Measurements from ENCODE around the gene ABHD11. TPM values are rescaled to one million over a fixed set of nuclear protein-coding genes. Genes with fewer than 3 reads are reported as not detected.
A peak's percentile ranks its signal among the peaks of the same experiment; 100 is the strongest.

ABHD11 gene
- total RNA-seq, 2 donors from 2014 or later, result 7.0 to 7.1 TPM

GRCh38 chr7:73704640-73705550 is 33.7 kb downstream of the ABHD11 start:
- DNase-seq (ENCODE audit: low spot score), result no peak

GRCh38 chr7:73703757-73704639 is 34.6 kb downstream of the ABHD11 start:
- intact Hi-C loops (cut with DNase I), result no loop called here
- DNase-seq (ENCODE audit: low spot score), result peak; percentile 88

More at GRCh38 chr7:73704640-73705550, 33.7 kb downstream of the ABHD11 start:
- intact Hi-C loops (cut with DNase I), result no loop called here

- intact Hi-C loops (cut with DNase I), result no loop called here
- DNase-seq (ENCODE audit: low spot score), result no peak
Measured at GRCh38 chr7:73703225-73703624, 35.4 kb downstream of the ABHD11 start.

GRCh38 chr7:73702665-73703064 is 35.9 kb downstream of the ABHD11 start:
- intact Hi-C loops (cut with DNase I), result no loop called here
- DNase-seq (ENCODE audit: low spot score), result no peak

GRCh38 chr7:73702226-73702625 is 36.4 kb downstream of the ABHD11 start:
- DNase-seq (ENCODE audit: low spot score), result no peak
- intact Hi-C loops (cut with DNase I), result no loop called here

GRCh38 chr7:73701357-73701995 is 37.1 kb downstream of the ABHD11 start:
- DNase-seq (ENCODE audit: low spot score), result no peak
- intact Hi-C loops (cut with DNase I), result no loop called here

GRCh38 chr7:73700581-73701134 is 37.9 kb downstream of the ABHD11 start:
- no peak for DNase-seq (ENCODE audit: low spot score)
- intact Hi-C loops (cut with DNase I), result no loop called here

- intact Hi-C loops (cut with DNase I), result no loop called here
- no peak for DNase-seq (ENCODE audit: low spot score)
Measured at GRCh38 chr7:73700069-73700423, 38.6 kb downstream of the ABHD11 start.

GRCh38 chr7:73699370-73700068 is 39.1 kb downstream of the ABHD11 start:
- DNase-seq (ENCODE audit: low spot score), result no peak
- intact Hi-C loops (cut with DNase I), result no loop called here

GRCh38 chr7:73698410-73698809 is 40.2 kb downstream of the ABHD11 start:
- intact Hi-C loops (cut with DNase I), result no loop called here

GRCh38 chr7:73696372-73696771 is 42.2 kb downstream of the ABHD11 start:
- no peak for DNase-seq (ENCODE audit: low spot score)
- intact Hi-C loops (cut with DNase I), result no loop called here

More at GRCh38 chr7:73698410-73698809, 40.2 kb downstream of the ABHD11 start:
- DNase-seq (ENCODE audit: low spot score), result no peak

GRCh38 chr7:73690646-73691045 is 48.0 kb downstream of the ABHD11 start:
- DNase-seq (ENCODE audit: low spot score), result no peak
- intact Hi-C loops (cut with DNase I), result no loop called here

- intact Hi-C loops (cut with DNase I), result no loop called here
- no peak for DNase-seq (ENCODE audit: low spot score)
Measured at GRCh38 chr7:73688288-73688687, 50.3 kb downstream of the ABHD11 start.

Small RNA genes lying within 50 kb of the gene (microRNA-seq; reads per million reads assigned to microRNA genes)
- 0 reads per million in 2 donors for gene MIR4284 (ENCODE audit: borderline microRNAs expressed in 2 of 2)

Other genes with a start within 250 kb of the ABHD11 start
- gene BAZ1B, start 216.5 kb downstream of the ABHD11 start, total RNA-seq, result 10 to 100 TPM; 43.5 to 50.6 TPM
- gene BCL7B, start 181.1 kb downstream of the ABHD11 start, total RNA-seq, result 10 to 100 TPM; 59.0 to 79.2 TPM
- gene TBL2, start 160.2 kb downstream of the ABHD11 start, total RNA-seq, result 10 to 100 TPM; 21.7 to 24.4 TPM
- 10 to 100 TPM in 1 of 2 donors, 1 to 10 TPM in 1; 3.3 to 14.0 TPM for gene MLXIPL, start 114.3 kb downstream of the ABHD11 start, total RNA-seq
- gene VPS37D, start 71.0 kb downstream of the ABHD11 start, total RNA-seq, result 1 to 10 TPM; 1.2 to 2.0 TPM
- gene DNAJC30, start 55.3 kb downstream of the ABHD11 start, total RNA-seq, result 1 to 10 TPM; 6.2 to 7.7 TPM
- 10 to 100 TPM; 44.6 to 46.6 TPM for gene BUD23, start 55.2 kb downstream of the ABHD11 start, total RNA-seq
- gene STX1A, start 19.1 kb downstream of the ABHD11 start, total RNA-seq, result 1 to 10 TPM; 3.4 to 4.0 TPM
- gene CLDN3, start 31.5 kb upstream of the ABHD11 start, total RNA-seq, result not detected
- under 1 TPM; 0.38 to 0.97 TPM for gene CLDN4, start 92.2 kb upstream of the ABHD11 start, total RNA-seq
- gene METTL27, start 103.7 kb upstream of the ABHD11 start, total RNA-seq, result 1 to 10 TPM in 1 of 2 donors, under 1 TPM in 1; 0.90 to 5.1 TPM
- not detected for gene TMEM270, start 122.4 kb upstream of the ABHD11 start, total RNA-seq

Data from posterior vena cava (tissue), 2 donors.